Left lobe of liver (tissue), 2 donors: ENCODE results near the gene PIK3R1. TPM values are rescaled to one million over a fixed set of nuclear protein-coding genes. Genes with fewer than 3 reads are reported as not detected.

ENCODE experiments used
- ATAC-seq: fragments of 200-7000 bp; cut with Tn5 transposase; one replicate; pipeline ENCODE4 v1.9.1; 2020; ENCODE audit warnings: mild to moderate bottlenecking, moderate library complexity
- DNase-seq: peaks from one replicate; pipeline ENCODE4 v3.0.0-alpha.2; 2020; ENCODE audit warnings: low spot score
- total RNA-seq: library from RNA; stranded (reverse); gene quantifications from one replicate; pipeline ENCODE4 v1.2.1, GENCODE V29; 2021
- donor health status: DM: no; HTN: no; CAD: no; lungs with moderate emphysema.
- donor health status: DM: no; HTN: yes; CAD: no.

PIK3R1 gene
- total RNA-seq, 1 donor from 2014 or later = 149 TPM

DNA sequence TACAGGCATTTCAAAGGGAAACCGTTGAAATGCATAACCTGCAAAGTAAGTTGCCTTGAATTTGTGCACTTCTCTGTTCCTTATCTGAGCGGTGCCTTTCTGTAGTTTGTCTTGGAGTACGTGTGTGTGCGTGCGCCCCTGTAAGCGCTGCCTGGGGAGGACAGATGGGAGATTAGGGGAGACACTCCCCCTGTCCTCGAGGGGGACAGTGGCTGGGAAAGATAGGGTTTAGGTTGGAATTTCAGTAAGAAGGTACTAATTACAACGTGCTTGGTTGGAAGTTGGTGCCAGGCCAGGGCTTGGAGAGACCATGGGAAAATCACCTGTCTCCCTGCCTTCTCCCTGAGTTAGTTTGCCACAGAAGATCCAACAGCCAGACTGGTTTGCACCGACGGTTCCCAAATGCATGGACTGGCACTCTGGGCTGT lies 73.2 kb downstream of the PIK3R1 start:
- peak; percentile 32 for ATAC-seq

DNA sequence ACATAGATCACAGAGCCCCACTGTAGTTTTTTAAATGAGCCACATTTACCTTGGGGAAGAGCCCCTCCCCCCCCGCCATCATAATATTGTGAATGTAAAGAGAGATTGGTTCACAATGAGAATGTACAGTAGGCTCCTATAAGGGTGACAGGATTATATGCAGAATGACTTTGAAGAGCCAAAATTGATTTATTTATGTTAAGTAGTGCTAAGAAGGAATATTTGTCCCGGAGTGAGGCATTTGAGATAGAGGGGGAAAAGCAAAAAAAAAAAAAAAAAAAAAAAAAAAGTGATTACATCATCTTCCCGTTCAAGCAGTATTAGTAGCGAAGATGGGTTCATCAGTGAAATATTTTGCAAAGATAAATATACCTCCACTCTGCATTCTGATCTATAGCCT lies 73.9 kb downstream of the PIK3R1 start:
- DNase-seq = no peak

More for the DNA sequence above, 73.2 kb downstream of the PIK3R1 start:
- peak; percentile 58 for DNase-seq

DNA sequence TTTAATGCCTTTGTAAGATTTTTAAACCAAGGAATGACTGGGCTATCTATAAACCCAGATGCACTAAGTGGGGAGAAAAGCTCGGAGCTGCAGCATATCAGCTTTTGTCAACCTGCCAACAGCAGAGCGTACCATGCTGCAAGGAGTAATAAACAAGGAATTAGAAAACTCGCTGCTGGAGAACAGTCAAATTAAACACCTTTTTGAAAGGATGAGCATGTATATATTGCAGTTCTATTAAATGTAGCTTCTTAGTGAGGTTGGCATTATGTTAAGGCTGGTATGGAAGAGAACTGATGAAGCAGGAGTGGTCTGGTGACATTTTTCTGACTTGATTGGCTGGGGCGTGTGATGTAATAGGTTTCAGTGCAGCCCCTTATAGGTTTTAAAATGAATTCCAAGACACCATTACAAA lies 74.7 kb downstream of the PIK3R1 start:
- no peak for ATAC-seq
- no peak for DNase-seq

More for the DNA sequence above, 73.9 kb downstream of the PIK3R1 start:
- ATAC-seq = no peak

DNA sequence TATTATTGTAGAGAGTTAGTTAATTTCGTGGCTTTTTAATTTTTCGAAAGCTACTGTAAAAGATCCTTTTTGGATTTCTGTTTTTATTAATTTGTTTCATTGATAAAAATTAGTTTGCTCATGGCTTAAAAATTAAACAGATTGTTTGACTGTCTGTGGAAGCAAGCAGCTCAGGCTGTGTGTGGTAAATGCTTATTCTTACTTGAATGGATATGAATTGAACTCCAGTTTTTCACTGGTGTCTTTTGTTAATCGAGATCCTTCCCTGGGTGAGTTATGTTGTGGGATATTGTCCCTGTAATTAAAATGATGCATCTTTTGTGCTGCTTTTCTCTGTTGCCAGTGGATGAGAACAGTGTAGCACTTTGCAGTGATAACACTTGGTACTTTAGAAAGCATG lies 75.3 kb downstream of the PIK3R1 start:
- no peak for ATAC-seq

DNA sequence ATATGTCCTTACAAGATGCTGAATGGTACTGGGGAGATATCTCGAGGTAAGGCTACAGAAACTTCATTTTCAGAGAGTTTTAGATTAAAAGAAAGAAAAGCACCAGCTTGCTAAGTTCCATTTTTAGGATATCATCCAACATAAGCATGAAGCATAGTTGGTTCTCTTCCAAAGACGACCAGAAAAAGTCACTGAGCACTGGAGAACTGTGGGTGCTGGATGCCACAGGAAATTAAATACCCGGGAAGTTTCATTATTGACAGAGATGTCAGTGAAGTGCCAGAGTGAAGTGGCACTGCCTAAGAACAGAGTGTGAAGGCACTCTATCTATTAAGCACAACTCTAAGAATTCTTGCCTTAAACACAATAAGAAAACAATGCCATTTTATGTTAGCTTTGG lies 76.8 kb downstream of the PIK3R1 start:
- no peak for ATAC-seq
- no peak for DNase-seq

More for the DNA sequence above, 75.3 kb downstream of the PIK3R1 start:
- DNase-seq = no peak

DNA sequence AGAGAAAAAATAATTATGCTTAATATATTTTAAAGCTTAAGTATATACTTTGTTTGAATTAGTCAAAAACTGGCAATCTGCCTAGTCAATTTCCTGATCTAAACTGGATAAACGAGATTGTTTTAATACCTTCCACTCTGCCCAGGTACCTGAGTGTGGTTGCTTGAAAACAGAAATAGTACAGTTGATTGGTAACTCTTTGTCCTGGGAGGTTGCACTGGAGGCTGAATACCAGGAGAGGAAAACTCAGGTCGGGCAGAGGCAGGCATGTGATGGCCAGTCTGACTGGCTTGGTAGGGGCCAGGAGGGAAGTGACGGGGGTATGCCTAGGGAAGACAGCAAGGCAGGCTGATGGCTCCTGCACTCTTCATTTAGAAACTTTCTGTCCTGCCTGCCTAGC lies 80.2 kb downstream of the PIK3R1 start:
- ATAC-seq (peak; percentile 24), DNase-seq (no peak)

DNA sequence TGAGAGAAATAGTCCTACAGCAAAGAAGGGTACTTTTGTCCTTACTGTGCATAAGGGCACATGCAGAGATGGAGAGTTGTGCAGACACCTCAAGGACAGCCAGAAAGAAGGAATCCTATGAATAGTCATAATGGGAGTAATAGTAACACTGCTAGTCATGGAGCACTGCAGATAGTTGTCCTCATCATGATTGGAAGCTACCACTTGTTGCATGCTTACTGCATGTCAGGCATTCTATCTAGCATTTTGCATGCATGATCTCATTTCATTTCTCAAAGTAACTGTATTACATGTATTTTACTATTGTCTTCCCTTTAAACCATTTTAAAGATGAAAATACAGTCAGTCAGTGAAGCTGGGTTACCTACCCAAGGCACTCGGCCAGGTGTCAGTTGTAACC lies 81.3 kb downstream of the PIK3R1 start:
- peak; percentile 24 for ATAC-seq
- DNase-seq = no peak

DNA sequence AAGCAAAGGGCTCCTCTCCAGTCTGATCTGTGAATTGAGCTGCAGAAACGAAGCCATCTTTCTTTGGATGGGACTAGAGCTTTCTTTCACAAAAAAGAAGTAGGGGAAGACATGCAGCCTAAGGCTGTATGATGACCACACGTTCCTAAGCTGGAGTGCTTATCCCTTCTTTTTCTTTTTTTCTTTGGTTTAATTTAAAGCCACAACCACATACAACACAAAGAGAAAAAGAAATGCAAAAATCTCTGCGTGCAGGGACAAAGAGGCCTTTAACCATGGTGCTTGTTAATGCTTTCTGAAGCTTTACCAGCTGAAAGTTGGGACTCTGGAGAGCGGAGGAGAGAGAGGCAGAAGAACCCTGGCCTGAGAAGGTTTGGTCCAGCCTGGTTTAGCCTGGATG lies 82.1 kb downstream of the PIK3R1 start:
- ATAC-seq = peak; percentile 12

DNA sequence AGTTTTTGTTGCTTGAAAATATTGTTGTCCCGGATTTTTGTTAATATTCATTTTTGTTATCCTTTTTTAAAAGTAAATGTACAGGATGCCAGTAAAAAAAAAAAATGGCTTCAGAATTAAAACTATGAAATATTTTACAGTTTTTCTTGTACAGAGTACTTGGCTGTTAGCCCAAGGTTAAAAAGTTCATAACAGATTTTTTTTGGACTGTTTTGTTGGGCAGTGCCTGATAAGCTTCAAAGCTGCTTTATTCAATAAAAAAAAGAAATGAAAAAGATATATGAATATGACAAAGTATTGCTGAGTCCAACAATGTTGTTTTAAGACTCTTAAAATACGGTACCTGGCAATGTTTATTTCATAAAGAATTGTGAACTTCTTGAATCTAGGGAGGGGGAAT lies 82.9 kb downstream of the PIK3R1 start:
- no peak for DNase-seq
- ATAC-seq = no peak

More for the DNA sequence above, 82.1 kb downstream of the PIK3R1 start:
- DNase-seq = no peak

DNA sequence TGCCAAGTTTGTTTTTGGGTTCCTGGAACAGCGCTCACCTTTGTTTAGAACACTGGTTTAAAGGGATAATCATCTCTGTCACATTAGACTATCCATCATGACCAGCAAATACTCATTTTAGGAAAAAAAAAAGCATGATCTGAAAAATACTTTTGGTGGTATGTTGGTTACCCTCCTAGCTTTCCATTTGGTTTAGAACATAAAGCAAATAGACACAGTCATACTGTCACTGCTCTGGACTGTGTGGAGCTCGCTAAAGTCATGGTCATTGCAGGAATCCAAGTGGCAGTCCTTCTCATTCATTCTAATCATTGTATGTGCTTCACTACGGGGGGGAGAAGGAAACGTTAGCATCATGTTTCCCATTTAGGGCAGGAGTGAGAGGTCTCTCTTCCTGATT lies 83.5 kb downstream of the PIK3R1 start:
- no peak for DNase-seq
- no peak for ATAC-seq

DNA sequence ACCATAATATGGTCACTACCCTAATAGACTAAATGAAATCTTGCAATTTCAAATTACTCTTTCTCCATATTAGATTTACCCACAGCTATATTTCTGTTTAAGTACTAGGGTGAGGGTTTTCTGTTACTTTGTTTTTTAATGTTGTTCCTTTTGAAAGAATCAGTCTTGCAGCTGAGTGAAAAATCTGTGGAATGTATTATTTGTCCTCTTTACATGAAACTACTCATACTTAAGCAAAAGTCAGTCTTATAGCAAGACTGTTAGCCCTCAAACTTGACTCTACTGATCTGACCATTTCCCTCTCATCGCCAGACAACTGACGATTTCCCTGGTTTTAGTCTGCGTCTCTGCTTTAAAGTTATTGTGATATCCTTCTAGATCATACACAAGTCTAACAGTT lies 84.0 kb downstream of the PIK3R1 start:
- ATAC-seq = no peak

DNA sequence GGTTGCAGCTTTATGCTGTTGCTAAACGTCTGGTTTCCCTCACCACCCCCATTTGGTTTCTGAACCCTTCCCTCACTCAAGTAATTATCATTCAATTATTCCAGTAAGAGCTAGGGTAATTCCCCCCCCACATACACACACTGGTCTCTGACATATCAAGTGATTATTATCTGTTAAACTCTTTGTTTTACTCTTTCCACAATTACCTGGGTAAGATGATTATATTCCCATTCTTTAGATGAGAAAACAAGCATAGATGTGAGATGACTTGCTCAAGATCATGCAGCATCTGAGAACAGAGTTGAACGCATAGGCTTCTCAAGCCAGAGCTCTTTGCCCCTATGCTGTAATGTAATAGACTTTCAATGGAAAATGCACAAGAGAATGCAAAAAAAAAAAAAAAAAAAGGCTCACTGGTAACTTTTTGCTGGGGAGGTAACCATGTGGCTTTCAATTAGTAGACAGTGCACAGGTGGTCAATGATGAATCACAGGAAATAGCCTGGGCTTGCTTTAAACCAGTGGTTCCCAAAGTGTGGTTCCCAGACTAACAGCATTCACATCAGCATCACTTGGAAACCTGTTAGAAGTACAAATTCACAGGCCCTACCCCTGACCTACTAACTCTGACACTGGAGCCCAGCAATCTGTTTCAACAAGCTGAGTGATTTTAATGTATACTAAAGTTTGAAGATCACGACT lies 87.6 kb downstream of the PIK3R1 start:
- peak; percentile 32 for ATAC-seq

More for the DNA sequence above, 84.0 kb downstream of the PIK3R1 start:
- no peak for DNase-seq

DNA sequence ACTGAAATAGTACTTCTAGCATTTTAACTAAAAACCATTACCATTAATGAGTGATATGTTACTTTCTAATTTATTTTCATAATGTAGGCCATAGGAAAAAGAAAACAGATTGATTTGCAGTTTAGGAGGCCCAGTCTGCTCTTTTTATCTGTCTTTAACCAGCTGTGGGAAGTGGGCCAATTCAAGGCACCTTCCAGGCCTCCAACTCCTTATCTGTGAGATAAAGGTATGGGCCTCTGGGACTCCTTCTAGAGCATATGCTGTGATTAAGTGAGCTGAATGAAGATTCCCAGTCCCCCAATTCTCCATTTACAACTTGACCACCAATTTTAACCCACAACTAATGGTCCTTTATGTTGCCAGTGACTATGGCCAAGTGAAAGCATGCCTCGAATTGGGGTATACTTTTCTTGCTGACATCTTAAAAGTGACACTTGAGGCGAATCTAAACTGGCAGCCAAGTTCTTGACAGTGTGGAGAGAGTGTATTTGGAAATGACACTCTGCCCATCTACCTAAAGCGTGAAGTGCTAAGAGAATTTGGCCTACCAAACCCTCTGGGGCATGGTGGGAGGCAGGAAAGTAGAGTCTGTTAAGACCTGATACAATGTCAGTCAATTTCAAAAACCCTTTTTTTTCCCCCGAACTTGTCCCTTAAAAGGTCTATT lies 88.3 kb downstream of the PIK3R1 start:
- ATAC-seq = no peak
- no peak for DNase-seq

More for the DNA sequence above, 87.6 kb downstream of the PIK3R1 start:
- DNase-seq = no peak

DNA sequence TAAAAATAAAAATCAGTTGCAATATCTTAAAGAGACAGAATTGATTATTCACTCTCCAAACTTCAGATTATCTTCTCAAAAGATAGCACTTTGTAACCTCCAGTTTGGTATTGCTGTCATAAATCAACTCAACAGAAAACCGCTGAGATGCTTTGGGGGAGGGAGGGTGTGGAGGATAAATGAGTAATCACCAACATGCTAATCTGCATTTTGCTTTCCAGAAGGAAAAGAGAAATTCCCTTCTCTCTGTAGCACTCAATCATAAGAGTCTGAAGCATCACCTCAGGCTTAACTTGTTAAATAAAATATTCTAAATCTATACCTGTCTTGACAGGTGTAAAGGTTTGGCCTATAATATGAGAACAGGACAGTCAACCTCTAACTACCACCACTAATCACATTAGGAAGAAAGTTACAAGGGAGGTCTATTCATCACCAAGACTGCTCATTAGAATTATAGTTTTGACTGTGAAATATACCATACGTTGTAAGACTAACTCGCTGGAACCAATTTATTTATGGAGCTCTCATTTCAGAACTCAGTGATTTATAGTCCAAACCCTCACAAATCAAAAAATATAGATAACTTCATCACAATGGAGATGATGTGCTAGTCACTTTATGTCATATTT lies 89.0 kb downstream of the PIK3R1 start:
- DNase-seq (no peak), ATAC-seq (no peak)

DNA sequence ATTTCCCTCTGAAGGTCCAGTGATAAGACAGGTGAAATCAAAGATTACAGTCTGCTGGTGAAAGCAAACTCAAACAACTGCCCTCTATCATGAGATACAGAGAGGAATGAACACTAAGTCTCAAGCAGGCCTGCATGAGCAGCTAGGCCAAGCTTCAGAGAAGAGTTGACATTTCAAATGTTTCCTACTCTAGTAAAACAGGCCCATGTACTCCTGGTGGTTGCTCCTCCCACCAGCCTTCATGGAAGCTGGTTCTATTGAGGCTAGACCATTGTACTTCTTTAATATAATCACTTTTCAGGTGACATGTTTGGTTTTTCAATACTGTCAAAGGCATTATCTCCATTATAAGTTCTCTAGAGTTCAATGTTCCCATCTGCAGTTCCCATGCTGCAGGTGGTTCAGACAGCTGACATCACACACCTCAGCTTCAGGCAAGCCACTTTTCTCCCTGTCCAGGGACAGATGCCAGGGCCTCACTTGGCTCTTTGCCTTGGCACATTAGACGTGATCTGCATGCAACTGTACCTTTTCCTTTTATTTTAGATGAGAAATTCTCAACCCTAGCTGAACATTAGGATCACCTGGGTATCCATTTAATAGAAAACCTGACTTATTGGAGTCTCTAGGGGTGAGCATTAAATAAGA lies 89.8 kb downstream of the PIK3R1 start:
- ATAC-seq (peak; percentile 62), DNase-seq (peak; percentile 51)

DNA sequence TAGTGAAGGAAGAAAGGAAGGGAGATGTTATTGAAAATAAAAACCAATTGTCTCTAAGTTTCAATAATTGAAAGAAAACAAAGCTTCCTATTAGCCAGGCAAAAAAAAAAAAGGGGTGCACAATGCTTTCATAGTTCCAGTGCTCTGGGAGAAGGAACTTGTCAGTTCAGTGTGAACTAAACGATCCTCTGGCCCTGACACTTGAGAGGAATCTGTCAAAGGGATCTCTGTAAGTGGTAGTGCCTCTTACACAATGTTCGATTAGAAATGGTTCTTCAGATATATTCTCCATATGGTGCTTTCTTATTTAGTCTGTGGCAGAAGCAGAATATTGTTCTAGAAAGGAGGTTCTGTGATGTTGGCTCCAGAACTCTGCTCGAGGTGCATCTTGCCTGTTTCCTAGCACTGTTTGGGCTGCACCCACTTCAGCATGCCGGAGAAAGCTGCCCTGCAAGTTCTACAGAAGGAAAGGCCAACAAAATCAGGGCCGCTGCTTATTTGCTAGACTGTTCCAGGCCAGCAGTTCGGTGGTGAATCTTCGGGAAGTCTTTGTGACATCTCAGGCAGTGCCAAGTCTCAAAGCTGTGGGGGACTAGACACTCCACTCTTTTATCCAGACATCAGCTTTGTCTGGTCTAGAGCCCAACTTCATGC lies 90.9 kb downstream of the PIK3R1 start:
- DNase-seq (no peak), ATAC-seq (no peak)

DNA sequence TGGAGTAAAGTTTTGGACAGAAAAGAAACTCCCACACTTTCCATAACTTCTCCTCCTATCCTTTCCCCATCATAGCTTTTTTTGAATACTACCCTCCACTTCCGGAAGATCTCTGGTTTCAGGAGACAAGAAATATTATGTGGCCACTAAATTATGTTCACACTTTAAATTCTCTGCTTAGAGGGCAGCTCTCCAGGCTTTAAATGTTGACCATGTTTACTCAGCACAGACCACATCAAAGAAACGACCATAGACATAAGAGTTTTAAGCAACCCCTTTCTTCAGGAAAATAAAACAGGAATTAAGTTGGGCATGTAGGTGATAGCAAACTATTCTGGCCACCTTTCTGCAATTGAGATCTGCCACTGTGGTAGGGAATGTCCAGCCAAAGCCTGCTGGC lies 97.8 kb downstream of the PIK3R1 start:
- DNase-seq = no peak
- ATAC-seq = no peak

DNA sequence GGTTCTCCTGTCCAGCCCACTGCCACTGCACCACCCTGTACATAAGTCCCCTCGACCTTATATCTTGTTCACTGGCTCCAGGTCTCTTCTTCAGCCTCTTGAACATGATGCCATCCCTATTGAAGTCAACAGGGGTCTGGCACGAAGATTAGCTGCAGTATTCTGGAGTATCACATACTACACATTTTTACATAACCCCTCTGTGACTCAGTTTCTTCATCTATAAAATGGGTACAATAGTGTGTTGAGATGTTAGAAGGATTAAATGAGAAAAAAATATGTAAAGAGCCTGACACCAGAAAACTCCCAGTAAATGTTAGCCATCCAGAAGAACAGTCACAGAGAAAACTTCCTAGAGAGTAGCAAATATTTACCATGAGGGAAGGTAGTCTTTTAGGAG lies 98.9 kb downstream of the PIK3R1 start:
- DNase-seq = no peak
- no peak for ATAC-seq

DNA sequence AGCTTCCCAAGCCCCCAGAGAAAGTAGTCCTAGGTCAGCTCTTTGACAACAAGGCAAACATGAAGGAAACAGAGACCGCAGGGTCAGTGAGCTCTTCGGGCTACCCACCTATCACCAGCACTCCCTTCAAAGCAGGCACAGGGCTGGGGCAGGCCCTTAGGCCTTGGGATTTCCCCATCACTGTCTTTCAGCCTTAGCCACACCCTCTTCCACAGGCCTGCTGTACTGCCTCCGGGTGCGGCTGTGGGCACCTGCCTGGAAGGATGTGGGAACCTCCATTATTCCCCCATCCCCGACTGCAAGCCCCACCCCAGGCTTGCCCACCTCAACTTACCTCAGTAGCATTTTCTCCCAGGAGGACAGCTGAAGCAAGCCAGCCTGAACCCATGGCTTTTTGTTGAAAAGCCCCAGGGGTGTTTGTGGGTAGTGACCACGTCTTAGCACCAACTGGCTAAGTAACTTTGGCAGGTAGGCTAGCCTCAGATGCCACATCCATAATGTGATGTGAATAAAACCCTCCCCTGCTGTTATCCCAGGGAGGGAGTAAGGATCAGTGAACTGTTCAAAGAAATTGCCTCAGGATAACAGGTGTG lies 100.2 kb downstream of the PIK3R1 start:
- no peak for ATAC-seq

DNA sequence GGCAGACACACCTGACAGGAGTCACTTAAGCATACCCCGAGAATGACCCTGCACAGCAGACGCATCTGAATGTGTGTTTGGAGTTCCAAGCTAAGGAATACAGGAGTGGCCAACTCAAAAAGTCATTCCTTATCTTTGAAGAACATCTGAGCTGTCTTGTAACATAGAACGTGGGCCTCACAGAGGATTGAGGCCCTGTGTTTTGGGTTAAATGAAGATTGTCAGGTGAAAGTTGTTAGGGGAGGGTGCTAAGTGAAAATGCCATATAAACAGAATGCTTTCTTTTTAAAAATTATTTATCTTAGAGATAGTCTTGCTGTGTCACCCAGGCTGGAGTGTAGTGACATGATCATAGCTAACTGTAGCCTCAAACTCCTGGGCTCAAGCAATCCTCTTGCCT lies 100.9 kb downstream of the PIK3R1 start:
- ATAC-seq (no peak), DNase-seq (no peak)

More for the DNA sequence above, 100.2 kb downstream of the PIK3R1 start:
- DNase-seq = no peak

DNA sequence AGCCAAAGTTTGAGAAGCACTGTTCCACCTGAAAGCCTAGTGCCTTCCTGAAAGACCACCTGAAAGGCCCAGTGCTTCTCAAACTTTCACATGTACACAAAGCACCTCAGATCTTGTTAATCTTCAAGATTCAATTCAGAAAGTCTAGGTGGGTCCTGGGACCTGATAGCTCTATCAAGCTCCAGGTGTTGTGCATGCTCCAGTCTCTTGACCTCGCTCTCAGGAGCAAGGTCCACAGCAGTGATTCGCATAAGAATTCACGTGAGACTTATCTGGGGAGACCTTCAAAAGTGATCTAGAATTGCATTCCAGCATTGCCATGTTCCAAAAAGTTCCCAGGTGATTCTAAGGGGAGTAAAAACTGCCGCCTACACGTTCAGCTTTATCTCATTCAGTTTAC lies 102.1 kb downstream of the PIK3R1 start:
- ATAC-seq (no peak), DNase-seq (no peak)
